ENCODE data around the gene FAHD1.

The FAHD1 gene

DNA sequence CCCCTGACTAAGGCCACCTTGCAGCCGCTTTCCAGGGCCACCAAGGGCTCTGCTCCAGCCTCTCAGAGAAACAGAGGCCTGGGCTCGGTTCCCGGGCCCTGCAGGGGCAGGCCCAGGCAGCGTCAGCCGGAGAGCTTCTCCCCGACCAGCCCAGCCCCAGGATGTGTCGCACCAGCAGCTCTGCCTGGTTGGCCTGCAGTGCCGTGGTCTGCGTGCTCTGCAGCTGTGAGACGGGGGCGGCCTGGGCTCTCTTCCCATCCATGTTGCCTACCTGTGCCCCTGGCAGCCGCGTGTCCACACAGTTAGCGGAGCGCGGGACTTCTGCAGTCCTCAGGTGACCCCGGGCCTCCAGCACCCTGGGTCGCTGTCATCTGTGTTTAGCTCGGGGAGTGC is 38.3 kb upstream of the FAHD1 start:
- H3K27me3 ChIP-seq (ENCODE audit: control insufficient read depth, low read length), result no peaks in the 10 kb centered on the region
- no peaks in the 10 kb centered on the region for H3F3A ChIP-seq (ENCODE audit: control insufficient read depth, insufficient read depth)
- no peaks in the 10 kb centered on the region for H3K9me3 ChIP-seq (ENCODE audit: control insufficient read depth, insufficient read depth, low read length)
- H3K4me1 ChIP-seq (ENCODE audit: control insufficient read depth, low read length), result peaks cover 7% of the 10 kb centered on the region
- H4K20me1 ChIP-seq (ENCODE audit: control insufficient read depth, insufficient read depth, low read depth, low read length), result 0 out of 2 replicates have a peak, but pooled peaks cover 5% of the 10 kb centered on the region
- no peak overlapping the region for H3K4me3 ChIP-seq (ENCODE audit: low read length)
- H3K27ac ChIP-seq (ENCODE audit: low read depth, low read length), result no peak overlapping the region
- peaks cover 22% of the 10 kb centered on the region for H3K36me3 ChIP-seq (ENCODE audit: control insufficient read depth, low read length)
- H3K9me2 ChIP-seq (replicated peaks; ENCODE audit: control insufficient read depth, low read length), result no peaks in the 10 kb centered on the region
- TF ChIP-seq EZH2phosphoT487 (IDR thresholded peaks at IDR 0.05; ENCODE audit: borderline replicate concordance, low read length), result no peak
- TF ChIP-seq, protein P1, sequence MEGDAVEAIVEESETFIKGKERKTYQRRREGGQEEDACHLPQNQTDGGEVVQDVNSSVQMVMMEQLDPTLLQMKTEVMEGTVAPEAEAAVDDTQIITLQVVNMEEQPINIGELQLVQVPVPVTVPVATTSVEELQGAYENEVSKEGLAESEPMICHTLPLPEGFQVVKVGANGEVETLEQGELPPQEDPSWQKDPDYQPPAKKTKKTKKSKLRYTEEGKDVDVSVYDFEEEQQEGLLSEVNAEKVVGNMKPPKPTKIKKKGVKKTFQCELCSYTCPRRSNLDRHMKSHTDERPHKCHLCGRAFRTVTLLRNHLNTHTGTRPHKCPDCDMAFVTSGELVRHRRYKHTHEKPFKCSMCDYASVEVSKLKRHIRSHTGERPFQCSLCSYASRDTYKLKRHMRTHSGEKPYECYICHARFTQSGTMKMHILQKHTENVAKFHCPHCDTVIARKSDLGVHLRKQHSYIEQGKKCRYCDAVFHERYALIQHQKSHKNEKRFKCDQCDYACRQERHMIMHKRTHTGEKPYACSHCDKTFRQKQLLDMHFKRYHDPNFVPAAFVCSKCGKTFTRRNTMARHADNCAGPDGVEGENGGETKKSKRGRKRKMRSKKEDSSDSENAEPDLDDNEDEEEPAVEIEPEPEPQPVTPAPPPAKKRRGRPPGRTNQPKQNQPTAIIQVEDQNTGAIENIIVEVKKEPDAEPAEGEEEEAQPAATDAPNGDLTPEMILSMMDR (IDR thresholded peaks at IDR 0.05; ENCODE audit: low read depth, low read length, poor library complexity, severe bottlenecking), result no peak
- no peak overlapping the region for H3K4me2 ChIP-seq (ENCODE audit: low read length)
- H3K79me2 ChIP-seq (ENCODE audit: control insufficient read depth, low read length), result peaks cover 42% of the 10 kb centered on the region

DNA sequence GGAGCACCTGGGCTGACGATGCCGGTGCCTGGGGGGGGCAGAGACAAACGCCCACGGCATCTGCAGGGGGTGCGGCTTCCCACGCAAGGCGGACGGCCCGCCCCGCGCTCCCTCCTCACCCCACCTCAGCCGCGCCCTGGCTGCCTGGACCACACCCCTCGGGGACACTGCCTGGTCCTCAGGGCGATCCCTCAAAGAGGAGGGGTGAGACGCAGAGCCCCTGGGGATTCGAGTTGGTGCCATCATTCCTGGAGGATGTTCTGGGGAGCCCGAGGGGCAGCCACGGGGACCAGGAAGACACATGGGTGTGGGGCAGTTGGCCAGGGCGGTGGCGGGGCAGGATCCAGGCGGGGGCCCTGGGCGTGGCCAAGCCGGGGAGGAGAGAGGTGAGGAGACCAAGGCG is 37.4 kb upstream of the FAHD1 start:
- Histone ChIP-seq H3F3A (ENCODE audit: control insufficient read depth, insufficient read depth) (no peaks in the 10 kb centered on the region), H3K27me3 (ENCODE audit: control insufficient read depth, low read length) (no peaks in the 10 kb centered on the region), H3K4me1 (ENCODE audit: control insufficient read depth, low read length) (no peaks in the 10 kb centered on the region), H3K4me2 (ENCODE audit: low read length) (no peak overlapping the region), H3K4me3 (ENCODE audit: low read length) (no peak overlapping the region), H3K36me3 (ENCODE audit: control insufficient read depth, low read length) (peaks cover 18% of the 10 kb centered on the region), H3K9me3 (ENCODE audit: control insufficient read depth, insufficient read depth, low read length) (no peaks in the 10 kb centered on the region), H4K20me1 (ENCODE audit: control insufficient read depth, insufficient read depth, low read depth, low read length) (no peaks in the 10 kb centered on the region), H3K27ac (ENCODE audit: low read depth, low read length) (no peak overlapping the region), H3K9me2 (replicated peaks; ENCODE audit: control insufficient read depth, low read length) (no peaks in the 10 kb centered on the region), H3K79me2 (ENCODE audit: control insufficient read depth, low read length) (peaks cover 33% of the 10 kb centered on the region)
- no peak for TF ChIP-seq EZH2phosphoT487 (IDR thresholded peaks at IDR 0.05; ENCODE audit: borderline replicate concordance, low read length)
- TF ChIP-seq, protein P1 (IDR thresholded peaks at IDR 0.05; ENCODE audit: low read depth, low read length, poor library complexity, severe bottlenecking), result no peak

DNA sequence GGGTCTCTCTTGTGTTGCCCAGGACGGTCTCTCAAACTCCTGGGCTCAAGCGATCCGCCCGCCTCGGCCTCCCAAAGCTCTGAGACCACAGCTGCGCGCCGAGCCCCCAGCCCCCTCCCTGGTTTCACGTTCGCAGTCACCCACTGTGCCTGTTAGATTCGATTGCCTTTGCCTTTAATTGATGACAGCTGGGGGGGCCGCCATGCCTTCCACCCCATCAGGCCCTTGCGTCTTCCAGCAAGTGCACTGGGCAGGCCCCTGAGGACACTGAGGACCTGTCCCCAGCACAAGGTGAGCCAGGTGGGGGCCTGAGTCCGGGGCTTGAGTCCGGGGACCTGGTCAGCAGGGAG is 36.8 kb upstream of the FAHD1 start:
- no peak overlapping the region for H3K4me2 ChIP-seq (ENCODE audit: low read length)
- H3K27me3 ChIP-seq (ENCODE audit: control insufficient read depth, low read length), result no peaks in the 10 kb centered on the region
- H3K9me2 ChIP-seq (replicated peaks; ENCODE audit: control insufficient read depth, low read length), result no peaks in the 10 kb centered on the region
- TF ChIP-seq, protein P1 (IDR thresholded peaks at IDR 0.05; ENCODE audit: low read depth, low read length, poor library complexity, severe bottlenecking), result no peak
- TF ChIP-seq EZH2phosphoT487 (IDR thresholded peaks at IDR 0.05; ENCODE audit: borderline replicate concordance, low read length), result no peak
- peaks cover 27% of the 10 kb centered on the region for H3K79me2 ChIP-seq (ENCODE audit: control insufficient read depth, low read length)
- no peak overlapping the region for H3K4me3 ChIP-seq (ENCODE audit: low read length)
- no peak overlapping the region for H3K27ac ChIP-seq (ENCODE audit: low read depth, low read length)
- H3K4me1 ChIP-seq (ENCODE audit: control insufficient read depth, low read length), result no peaks in the 10 kb centered on the region
- H3F3A ChIP-seq (ENCODE audit: control insufficient read depth, insufficient read depth), result no peaks in the 10 kb centered on the region
- no peaks in the 10 kb centered on the region for H4K20me1 ChIP-seq (ENCODE audit: control insufficient read depth, insufficient read depth, low read depth, low read length)
- peaks cover 15% of the 10 kb centered on the region for H3K36me3 ChIP-seq (ENCODE audit: control insufficient read depth, low read length)
- H3K9me3 ChIP-seq (ENCODE audit: control insufficient read depth, insufficient read depth, low read length), result no peaks in the 10 kb centered on the region
